MCF 10A (cell line): ENCODE results near the gene CNST. TPM values are rescaled to one million over a fixed set of nuclear protein-coding genes. Genes with fewer than 3 reads are reported as not detected.

ENCODE experiments used
- BruUV-seq: library from RNA; stranded (reverse); fragments of 400-500 nt; replicated peaks from 2 replicates; lab custom pipeline; 2021; lab: Mats Ljungman, UMichigan
- CTCF ChIA-PET: fragments of 300-600 bp; sonication (Branson Sonifier 250); formaldehyde crosslinking; extraction: SDS; loops from one replicate; lab custom pipeline; 2021; ENCODE audit warnings: antibody characterized with exemption, inconsistent platforms; lab: Yijun Ruan, JAX
- POLR2A ChIA-PET: fragments of 300-600, 350-650 bp; sonication (Branson Sonifier 250); formaldehyde crosslinking; extraction: SDS; loops from one replicate; lab custom pipeline; 2020; ENCODE audit warnings: antibody characterized with exemption, inconsistent platforms; lab: Yijun Ruan, JAX
- DNase-seq: peaks from one replicate; pipeline ENCODE4 v3.0.0-alpha.2; 2018; ENCODE audit not compliant: unreplicated experiment
- H3K27ac Mint-ChIP-seq: one replicate; pipeline ENCODE4 v1.8.0; 2022; ENCODE audit warnings: mild to moderate bottlenecking, low read depth, mixed read lengths; ENCODE audit not compliant: unreplicated experiment
- H3K27me3 Mint-ChIP-seq: one replicate; pipeline ENCODE4 v1.8.0; 2022; ENCODE audit warnings: mixed read lengths; ENCODE audit not compliant: insufficient read depth, unreplicated experiment
- H3K36me3 Mint-ChIP-seq: one replicate; pipeline ENCODE4 v1.8.0; 2022; ENCODE audit warnings: mild to moderate bottlenecking, moderate library complexity, mixed read lengths; ENCODE audit not compliant: insufficient read depth, unreplicated experiment
- H3K4me1 Mint-ChIP-seq: one replicate; pipeline ENCODE4 v1.8.0; 2022; ENCODE audit warnings: mixed read lengths; ENCODE audit not compliant: insufficient read depth, unreplicated experiment
- H3K4me3 Mint-ChIP-seq: one replicate; pipeline ENCODE4 v1.8.0; 2022; ENCODE audit warnings: mild to moderate bottlenecking, moderate library complexity, mixed read lengths; ENCODE audit not compliant: unreplicated experiment
- H3K9me3 Mint-ChIP-seq: one replicate; pipeline ENCODE4 v1.8.0; 2022; ENCODE audit warnings: mixed read lengths; ENCODE audit not compliant: unreplicated experiment
- intact Hi-C: fragments of 100-400 bp; cut with micrococcal nuclease; formaldehyde crosslinking; loops from 2 replicates; pipeline ENCODE4 v1.14.1; 2022
- total RNA-seq: library from RNA; stranded (reverse); gene quantifications from 2 replicates; pipeline ENCODE4 v1.2.3, GENCODE V29; 2022
- TF ChIP-seq, protein P1 (sequence below): fragments of 200-600 bp; IDR thresholded peaks from one replicate; pipeline ENCODE4 v1.8.0; 2022; ENCODE audit warnings: antibody characterized with exemption, mild to moderate bottlenecking; ENCODE audit not compliant: unreplicated experiment

The CNST gene
- total RNA-seq, 1 experiment from 2014 or later, result 48.3 TPM

DNA sequence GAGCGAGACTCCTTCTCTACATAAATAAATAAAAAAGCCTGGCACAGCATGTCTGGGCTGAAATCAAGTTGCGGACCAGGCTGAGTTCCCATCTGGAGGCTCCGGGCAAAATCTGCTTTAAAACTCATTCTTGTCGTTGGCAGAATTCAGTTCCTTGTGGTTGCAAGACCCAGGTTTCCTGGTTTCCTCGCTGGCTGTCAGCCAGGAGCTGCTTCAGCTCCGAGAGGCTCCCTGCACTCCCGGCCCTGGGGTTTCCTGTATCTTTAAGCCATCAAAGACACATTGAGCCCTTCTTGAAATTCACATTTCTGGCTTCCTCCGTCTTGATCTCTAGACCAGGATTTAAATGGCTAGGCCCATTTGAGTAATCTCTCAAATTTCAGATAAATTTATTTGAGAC, 137.3 kb downstream of the CNST start:
- peaks cover 2% of the 10 kb centered on the region for H3K9me3 Mint-ChIP-seq
- ChIA-PET CTCF (interaction anchor here (0.7 to 5.8 kb wide), 6 partner anchors 9 to 206 kb away, joined by 3 to 74 read pairs (median 4); no protein-coding TSS in a partner anchor), POLR2A (interaction anchor here (1.6 kb wide), 1 partner anchor 21 kb away, joined by 5 read pairs; the partner anchor contains the start of gene SCCPDH)
- no TSS peak for BruUV-seq
- intact Hi-C loops, result no loop called here
- no peak overlapping the region for H3K4me3 Mint-ChIP-seq
- TF ChIP-seq, protein P1, sequence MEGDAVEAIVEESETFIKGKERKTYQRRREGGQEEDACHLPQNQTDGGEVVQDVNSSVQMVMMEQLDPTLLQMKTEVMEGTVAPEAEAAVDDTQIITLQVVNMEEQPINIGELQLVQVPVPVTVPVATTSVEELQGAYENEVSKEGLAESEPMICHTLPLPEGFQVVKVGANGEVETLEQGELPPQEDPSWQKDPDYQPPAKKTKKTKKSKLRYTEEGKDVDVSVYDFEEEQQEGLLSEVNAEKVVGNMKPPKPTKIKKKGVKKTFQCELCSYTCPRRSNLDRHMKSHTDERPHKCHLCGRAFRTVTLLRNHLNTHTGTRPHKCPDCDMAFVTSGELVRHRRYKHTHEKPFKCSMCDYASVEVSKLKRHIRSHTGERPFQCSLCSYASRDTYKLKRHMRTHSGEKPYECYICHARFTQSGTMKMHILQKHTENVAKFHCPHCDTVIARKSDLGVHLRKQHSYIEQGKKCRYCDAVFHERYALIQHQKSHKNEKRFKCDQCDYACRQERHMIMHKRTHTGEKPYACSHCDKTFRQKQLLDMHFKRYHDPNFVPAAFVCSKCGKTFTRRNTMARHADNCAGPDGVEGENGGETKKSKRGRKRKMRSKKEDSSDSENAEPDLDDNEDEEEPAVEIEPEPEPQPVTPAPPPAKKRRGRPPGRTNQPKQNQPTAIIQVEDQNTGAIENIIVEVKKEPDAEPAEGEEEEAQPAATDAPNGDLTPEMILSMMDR, result no peak
- H3K27me3 Mint-ChIP-seq, result no peaks in the 10 kb centered on the region
- H3K27ac Mint-ChIP-seq, result peak overlapping the region; percentile 85
- DNase-seq, result no peak
- H3K4me1 Mint-ChIP-seq, result peaks cover 31% of the 10 kb centered on the region
- H3K36me3 Mint-ChIP-seq, result no peaks in the 10 kb centered on the region

DNA sequence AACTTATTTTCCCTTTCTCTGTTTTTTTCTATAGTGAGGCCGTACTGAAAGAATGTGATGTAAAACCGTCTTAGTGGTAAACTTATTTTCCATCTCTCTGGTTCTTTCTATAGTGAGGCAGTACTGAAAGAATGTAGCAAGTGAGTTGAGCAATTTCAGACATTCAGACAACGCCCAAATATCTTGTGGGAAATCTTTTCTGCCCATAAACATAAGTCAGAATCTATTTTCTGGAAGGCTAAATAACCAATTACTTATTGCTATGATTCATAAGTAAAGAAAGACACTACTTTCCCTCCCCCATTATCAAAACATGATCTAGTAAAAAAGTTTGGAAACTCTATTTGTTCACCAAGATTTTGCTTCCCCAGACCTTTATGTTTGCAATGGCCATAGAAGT, 139.1 kb downstream of the CNST start:
- DNase-seq, result peak; percentile 83
- H3K4me3 Mint-ChIP-seq, result peak overlapping the region; percentile 3

DNA sequence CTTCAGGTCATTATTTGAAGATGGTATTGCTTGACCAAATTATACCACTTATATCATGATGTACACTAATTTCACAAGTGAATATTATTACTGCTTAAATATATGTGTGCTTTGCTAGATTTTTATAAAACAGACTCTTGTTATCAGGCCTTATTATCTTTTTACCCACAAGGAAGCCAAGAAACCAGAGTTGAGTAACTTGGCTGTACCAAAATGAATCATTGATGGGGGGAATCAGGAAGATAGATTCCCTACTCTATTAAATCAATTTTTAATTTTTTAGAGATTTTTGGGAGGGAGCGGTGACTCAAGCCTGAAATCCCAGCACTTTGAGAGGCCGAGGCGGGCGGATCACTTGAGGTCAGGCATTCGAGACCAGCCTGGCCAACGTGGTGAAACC, 141.9 kb downstream of the CNST start:
- H3K4me1 Mint-ChIP-seq, result peaks cover 25% of the 10 kb centered on the region
- ChIA-PET POLR2A (interaction anchor here (0.6 to 2.0 kb wide), 5 partner anchors 15 to 458 kb away, joined by 3 to 12 read pairs (median 4); partner anchors contain the start of genes CNST and TFB2M), CTCF (interaction anchor here (0.6 to 7.7 kb wide), 4 partner anchors 10 to 605 kb away, joined by 3 to 72 read pairs (median 17); partner anchors contain the start of gene SCCPDH)
- H3K4me3 Mint-ChIP-seq, result no peak overlapping the region
- no peaks in the 10 kb centered on the region for H3K27me3 Mint-ChIP-seq
- no peaks in the 10 kb centered on the region for H3K36me3 Mint-ChIP-seq
- no peak overlapping the region for H3K27ac Mint-ChIP-seq
- peaks cover 18% of the 10 kb centered on the region for H3K9me3 Mint-ChIP-seq
- BruUV-seq, result no TSS peak
- no peak for DNase-seq
- intact Hi-C loops, result no loop called here
- TF ChIP-seq, protein P1, result no peak

More for the DNA sequence above, 139.1 kb downstream of the CNST start:
- Mint-ChIP-seq H3K4me1 (peaks cover 25% of the 10 kb centered on the region), H3K36me3 (no peaks in the 10 kb centered on the region), H3K9me3 (peaks cover 16% of the 10 kb centered on the region), H3K27ac (peak overlapping the region; percentile 85), H3K27me3 (no peaks in the 10 kb centered on the region)
- POLR2A ChIA-PET, result interaction anchor here (1.2 to 1.8 kb wide), 3 partner anchors 10 to 62 kb away, joined by 3 to 6 read pairs (median 5); no protein-coding TSS in a partner anchor
- no TSS peak for BruUV-seq
- CTCF ChIA-PET, result interaction anchor here (0.6 to 1.6 kb wide), 6 partner anchors 8 to 210 kb away, joined by 3 to 5 read pairs (median 3); partner anchors contain the start of gene SMYD3
- intact Hi-C loops, result no loop called here
- TF ChIP-seq, protein P1, result no peak

DNA sequence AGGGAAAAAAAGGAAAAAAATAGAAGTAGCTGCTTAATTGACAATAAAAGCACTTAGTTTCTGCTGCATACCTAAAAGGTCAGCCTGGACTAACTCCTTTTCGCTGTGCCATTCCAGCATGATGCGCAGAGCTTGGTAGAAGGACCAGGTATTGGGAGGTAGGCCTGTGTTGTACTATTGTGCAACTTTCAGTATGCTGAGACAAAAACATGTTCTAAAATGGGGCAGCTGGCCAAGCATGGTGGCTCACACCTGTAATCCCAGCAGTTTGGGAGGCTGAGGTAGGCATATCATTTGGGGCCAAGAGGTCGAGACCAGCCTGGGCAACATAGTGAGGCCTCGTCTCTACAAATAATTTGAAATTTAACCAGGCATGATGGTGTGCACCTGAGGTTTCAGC, 142.9 kb downstream of the CNST start:
- Mint-ChIP-seq H3K27ac (no peak overlapping the region), H3K9me3 (peaks cover 18% of the 10 kb centered on the region), H3K36me3 (no peaks in the 10 kb centered on the region), H3K4me1 (peaks cover 25% of the 10 kb centered on the region), H3K4me3 (no peak overlapping the region), H3K27me3 (no peaks in the 10 kb centered on the region)
- no TSS peak for BruUV-seq
- DNase-seq, result no peak
- TF ChIP-seq, protein P1, result no peak
- POLR2A ChIA-PET, result interaction anchor here (1.2 to 2.0 kb wide), 2 partner anchors 13 to 14 kb away, joined by 4 to 12 read pairs; no protein-coding TSS in a partner anchor
- CTCF ChIA-PET, result interaction anchor here (0.5 to 7.7 kb wide), 9 partner anchors 11 to 260 kb away, joined by 3 to 72 read pairs (median 4); no protein-coding TSS in a partner anchor
- intact Hi-C loops, result no loop called here
